Measurements from ENCODE around the gene SORBS2. TPM values are rescaled to one million over a fixed set of nuclear protein-coding genes. Genes with fewer than 3 reads are reported as not detected.

Gene SORBS2
- total and polyA plus RNA-seq, 2 of the 4 experiments (the other 2 are of a cell fraction): 0.18 TPM; not detected in 1

GRCh38 chr4:185664481-185664880 is 147.5 kb downstream of the SORBS2 start:
- no peak overlapping the region for H4K5ac ChIP-seq (ENCODE audit: low read depth, low read length)
- ChIA-PET CTCF (interaction anchor here (2.0 kb wide), 1 partner anchor 357 kb away, joined by 6 read pairs; no protein-coding TSS in a partner anchor), POLR2A (ENCODE audit: unreplicated experiment) (no interaction called here)
- H3K23ac ChIP-seq (ENCODE audit: low read depth, low read length): no peak overlapping the region
- no peak overlapping the region for H3K56ac ChIP-seq (ENCODE audit: extremely low read depth, insufficient read depth, low read length)
- in situ Hi-C loops (cut with MboI; ENCODE audit: low sequenced_read_pairs) (no loop called here), dilution Hi-C loops (cut with HindIII; ENCODE audit: low sequenced_read_pairs, unreplicated experiment) (no loop called here), intact Hi-C loops (cut with micrococcal nuclease) (no loop called here)
- no peaks in the 10 kb centered on the region for H3K9me1 ChIP-seq (ENCODE audit: insufficient read depth, low read length)
- H3K14ac ChIP-seq (replicated peaks; ENCODE audit: low read depth, low read length): no peak overlapping the region
- H4K20me1 ChIP-seq (ENCODE audit: insufficient read depth, low read length): no peaks in the 10 kb centered on the region
- H2BK5ac ChIP-seq (ENCODE audit: low read depth, low read length, poor library complexity, severe bottlenecking): no peak overlapping the region
- no peaks in the 10 kb centered on the region for H3K36me3 ChIP-seq (ENCODE audit: control insufficient read depth, insufficient read depth, low read length)
- ATAC-seq (ENCODE audit: low read depth) (no peak), DNase-seq (no peak)
- H4K8ac ChIP-seq (ENCODE audit: low read depth in 2 of 2, low read length in 2 of 2): no peak overlapping the region
- no peak overlapping the region for H2BK15ac ChIP-seq (ENCODE audit: low read depth, low read length)
- no peak overlapping the region for H3K27ac ChIP-seq (ENCODE audit: insufficient read depth, low read length)
- no peak overlapping the region for H2AK9ac ChIP-seq (replicated peaks; ENCODE audit: low read depth, low read length, poor library complexity)
- H3K9me3 ChIP-seq (ENCODE audit: control insufficient read depth, insufficient read depth, low read length): no peaks in the 10 kb centered on the region
- peaks cover 13% of the 10 kb centered on the region for H3K27me3 ChIP-seq (ENCODE audit: control insufficient read depth, insufficient read depth, low read length)
- H2AFZ ChIP-seq (replicated peaks; ENCODE audit: low read length, poor library complexity): no peak overlapping the region
- H2BK20ac ChIP-seq (ENCODE audit: low read depth, low read length): no peak overlapping the region
- BruUV-seq (replicated peaks): no TSS peak
- H2BK120ac ChIP-seq (ENCODE audit: low read depth, low read length): no peak overlapping the region
- WGBS, 2 experiments (ENCODE audit: extremely low coverage in 2 of 2, insufficient read length in 1 of 2): no CpG with 5 or more reads among the region's 4 CpGs
- H3K4ac ChIP-seq (ENCODE audit: low read depth, low read length): no peak overlapping the region
- H3K4me1 ChIP-seq (ENCODE audit: control insufficient read depth, insufficient read depth, low read length): no peaks in the 10 kb centered on the region
- H3K18ac ChIP-seq (ENCODE audit: low read depth, low read length): no peak overlapping the region
- H3K79me1 ChIP-seq (ENCODE audit: low read depth in 1 of 2, low read length in 2 of 2): no peaks in the 10 kb centered on the region
- H3K4me2 ChIP-seq (ENCODE audit: low read depth, low read length): no peak overlapping the region
- no peak overlapping the region for H3K9ac ChIP-seq (ENCODE audit: low read depth, low read length)
- TF ChIP-seq MAZ (IDR thresholded peaks at IDR 0.05; ENCODE audit: borderline replicate concordance, low read depth, low read length) (no peak), CEBPB (IDR thresholded peaks at IDR 0.05; ENCODE audit: low read depth, low read length) (no peak), RAD21 (IDR thresholded peaks at IDR 0.05; ENCODE audit: low read length) (no peak), MXI1 (IDR thresholded peaks at IDR 0.05; ENCODE audit: borderline replicate concordance, low read depth, low read length) (no peak), USF2 (IDR thresholded peaks at IDR 0.05; ENCODE audit: low read depth, low read length) (no peak), RCOR1 (IDR thresholded peaks at IDR 0.05; ENCODE audit: insufficient replicate concordance, low read length) (no peak), MAFK (IDR thresholded peaks at IDR 0.05; ENCODE audit: low read depth, low read length) (no peak), NFE2L2 (IDR thresholded peaks at IDR 0.05; ENCODE audit: low read depth, low read length) (no peak)
- H3K4me3 ChIP-seq (ENCODE audit: insufficient read depth, low read depth, low read length): no peak overlapping the region
- no peak overlapping the region for H4K91ac ChIP-seq (ENCODE audit: insufficient read depth, low read depth, low read length)
- no peak overlapping the region for H2AK5ac ChIP-seq (ENCODE audit: low read depth, low read length)

Data from IMR-90 (cell line).